GM19193 (cell line): ENCODE measurements around the gene DET1.

Experiments
- POLR2A ChIP-seq: IDR thresholded peaks from 4 replicates; pipeline ENCODE4 v1.6.1; 2011; ENCODE audit not compliant: insufficient read depth, insufficient read length; ENCODE audit errors: extremely low read depth

DET1 gene

DNA sequence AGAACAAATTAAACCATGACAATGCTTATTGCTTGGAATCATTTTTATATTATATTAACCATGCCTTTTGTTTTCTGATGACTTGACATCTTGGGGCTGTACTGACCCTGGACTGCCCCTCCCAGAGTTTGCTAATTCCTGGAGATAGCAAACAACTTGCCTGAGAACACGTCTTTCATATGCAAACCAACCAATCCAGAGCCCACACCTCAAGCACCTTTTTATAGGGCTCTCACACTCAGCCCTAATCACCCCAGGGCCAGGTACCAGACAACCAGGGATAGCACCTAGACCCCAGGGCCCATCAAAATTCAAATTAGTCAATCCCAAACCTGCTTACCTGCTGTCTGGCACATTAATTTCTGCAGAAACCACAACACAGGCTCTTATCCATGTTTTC lies 42.0 kb downstream of the DET1 start:
- no peak for TF ChIP-seq POLR2A

DNA sequence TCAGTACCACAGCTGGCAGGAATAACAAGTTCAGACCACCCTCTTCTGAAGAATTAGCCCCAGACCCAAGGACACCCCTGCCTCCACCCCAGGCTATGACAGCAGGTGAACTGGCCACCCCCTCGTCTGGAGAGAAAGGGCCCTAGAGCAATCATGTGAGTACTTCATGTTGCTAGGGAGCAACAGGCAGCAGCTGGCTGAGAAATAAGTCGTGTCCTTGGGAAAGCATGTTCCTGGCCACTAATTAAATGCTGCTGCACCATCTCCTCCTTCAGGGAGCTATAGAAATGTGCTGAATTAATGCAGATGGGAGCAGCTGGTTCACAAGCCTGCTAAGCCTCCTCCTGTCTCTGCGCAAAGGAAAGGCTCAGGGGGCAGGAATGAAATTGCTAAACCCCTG lies 47.5 kb downstream of the DET1 start:
- TF ChIP-seq POLR2A, result no peak

GRCh38 chr15:88497109-88497765 lies 49.2 kb downstream of the DET1 start:
- TF ChIP-seq POLR2A, result no peak

DNA sequence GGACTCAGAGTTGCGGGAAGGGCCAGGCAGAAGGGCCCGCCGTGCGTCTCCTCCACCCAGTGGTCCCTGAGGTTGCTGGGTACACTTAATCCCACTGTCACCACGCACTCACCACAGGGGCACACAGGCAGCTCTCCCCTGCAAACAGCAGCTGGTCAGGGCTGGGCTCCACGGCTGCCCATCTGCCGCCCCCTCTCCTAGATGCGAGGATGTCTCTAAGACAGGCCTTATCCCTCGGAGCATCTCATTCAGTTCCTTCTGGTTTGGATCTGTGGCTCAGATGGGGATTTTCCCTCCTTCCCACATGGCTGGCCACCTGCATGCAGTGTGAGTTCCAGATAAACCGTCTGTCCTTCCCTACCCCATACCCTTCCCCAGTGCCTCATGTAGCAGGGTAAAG lies 52.6 kb downstream of the DET1 start:
- TF ChIP-seq POLR2A, result no peak

DNA sequence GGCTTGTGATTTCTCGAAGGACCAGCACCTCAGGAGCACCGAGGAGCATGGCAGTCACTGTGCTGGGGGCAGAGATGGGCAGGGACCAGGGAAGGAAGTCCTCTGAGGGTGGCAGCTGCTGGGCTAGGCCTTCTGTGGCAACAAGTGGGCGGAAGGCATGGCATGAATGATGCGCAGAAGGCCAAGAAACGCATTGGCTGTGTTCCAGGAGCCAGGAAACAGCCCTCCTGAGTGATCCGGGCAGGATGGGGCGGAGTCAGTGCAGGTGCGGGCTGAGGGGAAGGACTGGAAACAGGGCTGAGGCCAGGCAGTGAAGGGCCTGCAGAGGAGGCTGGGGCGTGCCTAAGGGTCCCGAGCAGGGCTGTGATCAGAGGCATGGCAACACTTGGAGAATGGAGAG lies 55.3 kb downstream of the DET1 start:
- TF ChIP-seq POLR2A, result no peak

DNA sequence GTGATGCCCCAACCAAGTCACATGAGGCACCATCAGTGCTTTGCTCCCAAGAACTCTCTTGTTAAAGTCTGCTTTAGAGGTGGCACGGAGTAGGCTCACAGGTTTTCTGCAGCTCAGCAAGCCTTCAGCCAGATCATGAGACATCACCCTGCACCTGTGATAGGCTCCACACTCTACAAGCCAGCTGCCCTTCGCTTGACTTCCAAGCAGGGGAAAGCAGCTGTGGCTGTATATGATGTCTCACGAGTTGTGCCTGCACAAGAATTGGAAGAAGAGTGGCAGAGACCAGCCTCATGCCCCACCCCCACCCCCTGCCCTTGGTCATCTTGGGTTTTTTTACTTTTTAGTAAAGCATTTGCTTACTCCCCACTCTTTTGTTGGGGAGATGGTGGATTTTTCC lies 56.4 kb downstream of the DET1 start:
- TF ChIP-seq POLR2A, result no peak

DNA sequence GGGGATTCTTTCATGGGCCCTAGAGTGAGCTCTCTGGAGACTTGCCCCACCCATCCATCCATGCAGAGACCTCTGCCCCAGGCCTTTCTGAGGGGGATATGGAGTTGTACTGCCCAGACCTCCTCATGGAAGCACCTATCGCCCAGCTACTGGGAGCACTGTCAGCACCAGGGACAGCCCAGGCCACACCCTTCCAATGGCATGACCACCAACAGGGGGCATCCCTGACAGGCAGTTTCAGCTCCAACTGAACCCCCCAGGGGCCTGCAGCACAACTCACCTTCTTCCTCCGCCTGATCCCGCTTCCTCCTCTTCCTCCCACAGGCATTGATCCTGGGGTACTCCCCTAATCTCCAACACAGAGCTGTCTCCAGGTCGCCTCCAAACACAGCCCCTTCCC lies 57.2 kb downstream of the DET1 start:
- no peak for TF ChIP-seq POLR2A

- TF ChIP-seq POLR2A, result no peak
These were observed 58.5 kb downstream of the DET1 start for GRCh38 chr15:88487796-88488523.

DNA sequence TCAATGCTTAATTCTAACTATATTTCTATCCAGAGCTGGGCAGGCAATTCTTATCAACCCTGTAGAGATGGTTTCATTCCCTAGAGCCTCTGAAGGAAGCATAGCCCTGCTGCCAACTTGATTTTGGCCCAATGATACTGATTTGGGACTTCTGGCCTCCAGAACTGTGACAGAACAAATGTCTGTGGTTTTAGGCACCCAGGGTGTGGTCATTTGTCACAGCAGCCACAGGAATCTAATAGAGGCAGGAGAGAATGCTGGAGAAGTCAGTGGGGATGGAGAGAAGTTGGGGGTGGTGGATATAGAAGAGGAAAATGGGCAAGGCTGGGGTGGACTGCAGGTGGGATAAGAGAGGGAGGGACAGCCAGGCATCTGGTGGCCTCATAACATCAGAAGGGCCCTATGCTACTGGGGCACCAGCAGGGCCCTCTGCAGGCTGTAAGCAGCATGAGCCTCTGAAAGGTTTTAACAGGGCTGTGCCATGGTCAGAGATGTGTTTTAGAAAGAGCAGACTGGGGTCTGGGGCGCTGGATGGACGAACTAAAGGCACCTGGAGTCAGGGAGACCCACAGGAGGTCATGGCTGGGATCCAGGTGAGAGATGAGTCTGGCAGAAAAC lies 59.2 kb downstream of the DET1 start:
- TF ChIP-seq POLR2A, result no peak

- TF ChIP-seq POLR2A, result no peak
These were observed 61.7 kb downstream of the DET1 start for GRCh38 chr15:88484682-88485331.

- TF ChIP-seq POLR2A, result no peak
These were observed 64.2 kb downstream of the DET1 start for GRCh38 chr15:88482263-88482662.

- TF ChIP-seq POLR2A, result no peak
These were observed 65.5 kb downstream of the DET1 start for GRCh38 chr15:88480981-88481380.

- no peak for TF ChIP-seq POLR2A
These were observed 67.3 kb downstream of the DET1 start for GRCh38 chr15:88479169-88479568.

GRCh38 chr15:88477904-88478303 lies 68.6 kb downstream of the DET1 start:
- no peak for TF ChIP-seq POLR2A

DNA sequence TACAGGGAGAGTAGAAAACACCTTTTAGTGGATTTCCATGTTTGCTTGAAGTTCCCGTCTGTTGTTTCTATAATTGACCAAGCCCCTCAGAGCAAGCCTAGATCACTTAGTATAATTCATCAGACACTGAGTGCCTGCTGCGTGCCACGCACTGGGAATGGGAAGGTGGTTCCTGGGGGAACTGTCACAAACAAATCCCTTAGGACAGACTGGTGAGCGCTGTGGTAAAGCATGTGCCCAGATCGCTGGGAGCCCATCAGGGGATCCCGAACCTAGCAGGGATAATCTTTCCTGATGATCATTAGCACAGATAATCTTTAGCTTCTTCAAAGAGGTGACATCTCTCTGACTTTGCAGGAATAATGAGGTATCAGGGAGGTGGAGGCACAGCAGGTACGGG lies 69.4 kb downstream of the DET1 start:
- no peak for TF ChIP-seq POLR2A
